PC-3 (cell line): Measurements from ENCODE around the gene CAT. TPM values are rescaled to one million over a fixed set of nuclear protein-coding genes. Genes with fewer than 3 reads are reported as not detected.

Experiments used
- ATAC-seq: fragments of 200-7000 bp; cut with Tn5 transposase; 2 replicates; pipeline ENCODE4 v1.9.1; 2020; ENCODE audit warnings: mild to moderate bottlenecking, moderate library complexity
- BruUV-seq: library from RNA; stranded (reverse); fragments of 400-500 nt; replicated peaks from 2 replicates; lab custom pipeline; 2021; lab: Mats Ljungman, UMichigan
- CTCF ChIA-PET: fragments of 300-600 bp; sonication (Branson Sonifier 250); formaldehyde crosslinking; loops from one replicate; lab custom pipeline; 2022; ENCODE audit warnings: antibody characterized with exemption; lab: Charles Lee
- POLR2A ChIA-PET: fragments of 300-600 bp; sonication (Branson Sonifier 250); formaldehyde crosslinking; loops from one replicate; lab custom pipeline; 2022; ENCODE audit warnings: antibody characterized with exemption; ENCODE audit not compliant: unreplicated experiment; lab: Charles Lee
- DNase-seq: peaks from one replicate; pipeline ENCODE4 v3.0.0-alpha.2; 2015
- H2AFZ ChIP-seq: fragments of 300-600 bp; sonication (generic); 2 replicates; pipeline ENCODE4 v1.6.0; 2016; ENCODE audit warnings: antibody characterized with exemption, low read length
- H3F3A ChIP-seq: fragments of 300-600 bp; sonication (generic); one replicate; pipeline ENCODE4 v1.6.0; 2017; ENCODE audit warnings: antibody characterized with exemption, low read length, control low read depth, mild to moderate bottlenecking; ENCODE audit not compliant: unreplicated experiment
- H3K27ac ChIP-seq: fragments of 300-600 bp; sonication (generic); 2 replicates; pipeline ENCODE4 v1.5.1; 2016; ENCODE audit warnings: mild to moderate bottlenecking, low read length
- H3K27me3 ChIP-seq: fragments of 300-600 bp; sonication (generic); 2 replicates; pipeline ENCODE4 v1.6.1; 2016; ENCODE audit warnings: low read length, mixed read lengths
- H3K36me3 ChIP-seq: fragments of 300-600 bp; sonication (generic); 2 replicates; pipeline ENCODE4 v1.6.1; 2016; ENCODE audit warnings: low read depth, mixed run types, low read length, mixed read lengths
- H3K4me1 ChIP-seq: fragments of 300-600 bp; sonication (generic); 2 replicates; pipeline ENCODE4 v1.5.1; 2016; ENCODE audit warnings: low read length; ENCODE audit not compliant: insufficient read depth
- H3K4me2 ChIP-seq: fragments of 300-600 bp; sonication (generic); 2 replicates; pipeline ENCODE4 v1.6.0; 2016; ENCODE audit warnings: low read length
- H3K4me3 ChIP-seq: fragments of 300-600 bp; sonication (generic); 2 replicates; pipeline ENCODE4 v1.5.1; 2016; ENCODE audit warnings: mild to moderate bottlenecking, low read length, mixed read lengths
- H3K79me2 ChIP-seq: fragments of 300-600 bp; sonication (generic); 2 replicates; pipeline ENCODE4 v1.6.1; 2017; ENCODE audit warnings: low read length, mixed read lengths
- H3K9ac ChIP-seq: fragments of 300-600 bp; sonication (generic); 2 replicates; pipeline ENCODE4 v1.6.0; 2016; ENCODE audit warnings: mild to moderate bottlenecking, low read length
- H3K9me2 ChIP-seq: fragments of 300-600 bp; sonication (generic); replicated peaks from 2 replicates; pipeline ENCODE4 v1.6.1; 2016; ENCODE audit warnings: mixed run types, low read length, mixed read lengths
- H3K9me3 ChIP-seq: fragments of 300-600 bp; sonication (generic); 2 replicates; pipeline ENCODE4 v1.6.1; 2016; ENCODE audit warnings: low read length, mixed read lengths
- H4K20me1 ChIP-seq: fragments of 300-600 bp; sonication (generic); 2 replicates; pipeline ENCODE4 v1.6.1; 2016; ENCODE audit warnings: low read length, mixed read lengths
- CTCF ChIP-seq: fragments of 300-600 bp; sonication (generic); conservative IDR thresholded peaks from 2 replicates; pipeline ENCODE4 v1.5.1; 2017; ENCODE audit warnings: antibody characterized with exemption, low read depth, mild to moderate bottlenecking, low read length
- EZH2 ChIP-seq: fragments of 300-600 bp; sonication (generic); IDR thresholded peaks from one replicate; pipeline ENCODE4 v1.6.1; 2017; ENCODE audit warnings: antibody characterized with exemption, mild to moderate bottlenecking, low read length; ENCODE audit not compliant: unreplicated experiment
- EZH2phosphoT487 ChIP-seq: fragments of 300-600 bp; sonication (generic); IDR thresholded peaks from 2 replicates; pipeline ENCODE4 v1.6.1; 2018; ENCODE audit warnings: mild to moderate bottlenecking, antibody characterized with exemption, low read length, borderline replicate concordance
- intact Hi-C: fragments of 100-400 bp; cut with micrococcal nuclease; formaldehyde crosslinking; loops from 2 replicates; pipeline ENCODE4 v1.9.0; 2023
- total RNA-seq: library from RNA; depleted of rRNA; stranded (reverse); fragments of >200 nt; gene quantifications from 2 replicates; pipeline ENCODE4 v1.2.3, GENCODE V29; 2014; rRNA removed

Gene CAT
- total RNA-seq, 1 experiment from 2014 or later = 50.5 TPM

- Histone ChIP-seq H3F3A (no peaks in the 10 kb centered on the region), H2AFZ (no peak overlapping the region), H3K79me2 (no peaks in the 10 kb centered on the region), H3K9me2 (no peaks in the 10 kb centered on the region), H3K4me1 (0 out of 2 replicates have a peak, but pooled peaks cover 7% of the 10 kb centered on the region), H3K4me3 (no peak overlapping the region), H3K27me3 (no peaks in the 10 kb centered on the region), H4K20me1 (no peaks in the 10 kb centered on the region), H3K9ac (no peak overlapping the region), H3K4me2 (no peak overlapping the region), H3K36me3 (no peaks in the 10 kb centered on the region), H3K9me3 (no peaks in the 10 kb centered on the region), H3K27ac (no peak overlapping the region)
- BruUV-seq = no TSS peak
- DNase-seq (no peak), ATAC-seq (no peak)
- CTCF ChIA-PET = no interaction called here
- POLR2A ChIA-PET = no interaction called here
- intact Hi-C loops = no loop called here
- TF ChIP-seq EZH2 = no peak
- TF ChIP-seq EZH2phosphoT487 = no peak
- TF ChIP-seq CTCF = no peak
Measured at GRCh38 chr11:34516247-34517040, 77.7 kb downstream of the CAT start.

GRCh38 chr11:34519595-34520235 is 81.0 kb downstream of the CAT start:
- TF ChIP-seq EZH2 (no peak), EZH2phosphoT487 (no peak)
- Histone ChIP-seq H3K4me1 (no peaks in the 10 kb centered on the region), H3K27ac (no peak overlapping the region), H3K4me3 (no peak overlapping the region), H2AFZ (no peak overlapping the region), H3F3A (no peaks in the 10 kb centered on the region), H3K9ac (no peak overlapping the region), H3K79me2 (no peaks in the 10 kb centered on the region), H3K4me2 (no peak overlapping the region), H3K27me3 (no peaks in the 10 kb centered on the region), H3K9me2 (no peaks in the 10 kb centered on the region), H4K20me1 (no peaks in the 10 kb centered on the region), H3K36me3 (no peaks in the 10 kb centered on the region), H3K9me3 (no peaks in the 10 kb centered on the region)
- ChIA-PET POLR2A (interaction anchor here (0.6 kb wide), 1 partner anchor 659 kb away, joined by 7 read pairs; no protein-coding TSS in a partner anchor), CTCF (no interaction called here)
- DNase-seq = peak; percentile 7
- no TSS peak for BruUV-seq
- no peak for ATAC-seq
- intact Hi-C loops = no loop called here

- DNase-seq = no peak
- intact Hi-C loops = no loop called here
- no TSS peak for BruUV-seq
- no peak for TF ChIP-seq EZH2phosphoT487
- TF ChIP-seq CTCF = no peak
- no peak for TF ChIP-seq EZH2
- no peaks in the 10 kb centered on the region for H3K79me2 ChIP-seq
- H3K9ac ChIP-seq = no peak overlapping the region
- no peak overlapping the region for H2AFZ ChIP-seq
- H3K9me2 ChIP-seq = no peaks in the 10 kb centered on the region
- no peaks in the 10 kb centered on the region for H3K36me3 ChIP-seq
- H3K9me3 ChIP-seq = no peaks in the 10 kb centered on the region
- H3F3A ChIP-seq = no peaks in the 10 kb centered on the region
- no peak overlapping the region for H3K27ac ChIP-seq
- POLR2A ChIA-PET = no interaction called here
- no peak overlapping the region for H3K4me2 ChIP-seq
- CTCF ChIA-PET = no interaction called here
- no peaks in the 10 kb centered on the region for H3K27me3 ChIP-seq
- no peaks in the 10 kb centered on the region for H4K20me1 ChIP-seq
- H3K4me1 ChIP-seq = no peaks in the 10 kb centered on the region
- H3K4me3 ChIP-seq = no peak overlapping the region
- no peak for ATAC-seq
Measured at GRCh38 chr11:34521265-34521664, 82.5 kb downstream of the CAT start.

Other genes with a start within 250 kb of the CAT start
- 5.2 and 10.0 TPM in 2 replicates for gene ABTB2, start 80.9 kb upstream of the CAT start, total RNA-seq
- gene ELF5, start 74.9 kb downstream of the CAT start, total RNA-seq = 0.11 TPM in 1 of 2 replicates, not detected in the other
- 29.0 and 37.0 TPM in 2 replicates for gene EHF, start 182.2 kb downstream of the CAT start, total RNA-seq